Endothelial cell of umbilical vein (primary cell): Measurements from ENCODE around the gene PTPRO. TPM values are rescaled to one million over a fixed set of nuclear protein-coding genes. Genes with fewer than 3 reads are reported as not detected.

Source experiments
- BruUV-seq: library from RNA; stranded (reverse); fragments of 400-500 nt; replicated peaks from 2 replicates; lab custom pipeline; 2021; lab: Mats Ljungman, UMichigan
- CTCF ChIA-PET: fragments of 300-600, 350-600 bp; sonication (Branson Sonifier 250); formaldehyde crosslinking; loops from one replicate; lab custom pipeline; 2021; ENCODE audit warnings: antibody characterized with exemption, inconsistent platforms; lab: Charles Lee
- POLR2A ChIA-PET: fragments of 300-600, 350-600 bp; sonication (Branson Sonifier 250); formaldehyde crosslinking; loops from one replicate; lab custom pipeline; 2021; ENCODE audit warnings: antibody characterized with exemption, inconsistent platforms; lab: Charles Lee
- DNase-seq: peaks from one replicate; pipeline ENCODE4 v3.0.0-alpha.2; 2011; ENCODE audit warnings: low read depth, low spot score
- FAIRE-seq: peaks from 2 replicates; lab custom pipeline; 2011; peaks lifted over from hg19 to GRCh38; lab: Jason Lieb, UNC
- H2AFZ ChIP-seq: 2 replicates; pipeline ENCODE4 v1.6.0; 2012; ENCODE audit warnings: low read depth, low read length, control low read depth, inconsistent platforms
- H3K27ac ChIP-seq: 2 replicates; pipeline ENCODE4 v1.5.1; 2011; ENCODE audit warnings: low read depth, mild to moderate bottlenecking, control low read depth, low read length, moderate library complexity; ENCODE audit not compliant: insufficient read depth
- H3K27me3 ChIP-seq, 2 experiments: 2 replicates each; pipeline versions ENCODE4 v1.6.0 to v1.6.1; 2011; ENCODE audit warnings: low read length in 2 of 2, mixed read lengths in 1 of 2; ENCODE audit not compliant: control insufficient read depth in 2 of 2, insufficient read depth in 2 of 2
- H3K36me3 ChIP-seq, 2 experiments: 2 replicates in 1 of 2; 3 replicates in 1 of 2; pipeline ENCODE4 v1.5.1; 2011; ENCODE audit warnings: low read length in 2 of 2, mild to moderate bottlenecking in 1 of 2, moderate library complexity in 1 of 2; ENCODE audit not compliant: control insufficient read depth in 2 of 2, insufficient read depth in 2 of 2; ENCODE audit errors: extremely low read depth in 1 of 2
- H3K4me1 ChIP-seq: 3 replicates; pipeline ENCODE4 v1.5.1; 2011; ENCODE audit warnings: mild to moderate bottlenecking, low read length; ENCODE audit not compliant: control insufficient read depth, insufficient read depth; ENCODE audit errors: extremely low read depth
- H3K4me2 ChIP-seq: 2 replicates; pipeline ENCODE4 v1.6.1; 2011; ENCODE audit warnings: low read length, control low read depth, mixed read lengths; ENCODE audit not compliant: insufficient read depth
- H3K4me3 ChIP-seq, 3 experiments: fragments of 200-600 bp in 1 of 3; sonication (generic), shearing (Covaris generic) in 1 of 3; replicated peaks in 1 of 3; 2 replicates each; pipeline ENCODE4 v1.5.1; 2011 to 2016; ENCODE audit warnings: control low read depth in 3 of 3, low read length in 3 of 3, mild to moderate bottlenecking in 2 of 3, inconsistent platforms in 1 of 3, low read depth in 1 of 3, moderate library complexity in 1 of 3; ENCODE audit not compliant: insufficient read depth in 1 of 3
- H3K79me2 ChIP-seq: 2 replicates; pipeline ENCODE4 v1.6.0; 2012; ENCODE audit warnings: low read length, inconsistent platforms; ENCODE audit not compliant: control insufficient read depth, insufficient read depth
- H3K9ac ChIP-seq: replicated peaks from 2 replicates; pipeline ENCODE3; 2011; ENCODE audit warnings: low read length, control low read depth; ENCODE audit not compliant: insufficient read depth; ENCODE audit errors: extremely low read depth
- H3K9me1 ChIP-seq: replicated peaks from 3 replicates; pipeline ENCODE4 v1.6.0; 2011; ENCODE audit warnings: mild to moderate bottlenecking, low read length; ENCODE audit not compliant: control insufficient read depth, insufficient read depth; ENCODE audit errors: extremely low read depth
- H3K9me3 ChIP-seq: replicated peaks from 2 replicates; pipeline ENCODE4 v1.5.1; 2012; ENCODE audit warnings: low read length, inconsistent platforms; ENCODE audit not compliant: control insufficient read depth, insufficient read depth
- H4K20me1 ChIP-seq: replicated peaks from 2 replicates; pipeline ENCODE3; 2011; ENCODE audit warnings: mild to moderate bottlenecking, low read length; ENCODE audit not compliant: control insufficient read depth, insufficient read depth; ENCODE audit errors: extremely low read depth
- EZH2 ChIP-seq: IDR thresholded peaks from 2 replicates; pipeline ENCODE4 v1.6.1; 2012; ENCODE audit warnings: borderline replicate concordance, low read depth, mild to moderate bottlenecking, moderate library complexity, low read length, inconsistent platforms; ENCODE audit not compliant: severe bottlenecking
- FOS ChIP-seq: IDR thresholded peaks from 2 replicates; pipeline ENCODE4 v1.6.1; 2011; ENCODE audit warnings: mild to moderate bottlenecking, low read length, moderate library complexity, borderline replicate concordance; ENCODE audit not compliant: insufficient read depth
- GATA2 ChIP-seq: IDR thresholded peaks from 2 replicates; pipeline ENCODE4 v1.7.0; 2011; ENCODE audit warnings: low read depth, mild to moderate bottlenecking, moderate library complexity, mixed read lengths, low read length; ENCODE audit not compliant: insufficient read length, insufficient read depth
- JUN ChIP-seq: IDR thresholded peaks from 2 replicates; pipeline ENCODE4 v1.6.1; 2011; ENCODE audit warnings: borderline replicate concordance, low read depth; ENCODE audit not compliant: insufficient read length, insufficient read depth
- MYC ChIP-seq: IDR thresholded peaks from one replicate; pipeline ENCODE4 v1.6.1; 2011; ENCODE audit warnings: mild to moderate bottlenecking, low read depth, low read length
- POLR2A ChIP-seq: IDR thresholded peaks from 2 replicates; pipeline ENCODE4 v1.6.1; 2012; ENCODE audit warnings: low read depth, mild to moderate bottlenecking, control low read depth, low read length
- POLR2AphosphoS5 ChIP-seq: IDR thresholded peaks from 2 replicates; pipeline ENCODE4 v1.6.1; 2012; ENCODE audit warnings: low read depth, mild to moderate bottlenecking, control low read depth, low read length, moderate library complexity; ENCODE audit not compliant: insufficient read depth
- dilution Hi-C: fragments of 300-500 bp; cut with MboI; formaldehyde crosslinking; loops from one replicate; pipeline ENCODE4 v1.15.0; 2019; ENCODE audit warnings: low sequenced_read_pairs; ENCODE audit not compliant: extremely low pct_ligation_motif_present
- intact Hi-C: fragments of 100-400 bp; cut with micrococcal nuclease; formaldehyde crosslinking; loops from one replicate; pipeline ENCODE4 v1.10.0; 2022
- polyA plus RNA-seq, 4 experiments: library from polyadenylated mRNA; depleted of rRNA in 3 of 4; stranded (reverse) in 3 of 4; unstranded in 1 of 4; fragments of >200 nt; gene quantifications; 2 replicates each; pipeline versions ENCODE4 v1.2.1 to v1.2.3, GENCODE V29; 2011 to 2012; ENCODE audit warnings: missing spikeins in 1 of 4
- total RNA-seq: library from RNA; stranded (reverse); gene quantifications from 2 replicates; pipeline ENCODE4 v1.2.3, GENCODE V29; 2021
- TF ChIP-seq, protein P1 (sequence below): IDR thresholded peaks from 2 replicates; pipeline ENCODE4 v1.6.1; 2011; ENCODE audit not compliant: insufficient read depth, insufficient read length
- TF ChIP-seq, protein P2 (sequence below), 2 donors: IDR thresholded peaks; 1 replicate in 1 of 2; 2 replicates in 1 of 2; pipeline ENCODE4 v1.5.1; 2011; ENCODE audit warnings: low read length in 2 of 2, mild to moderate bottlenecking in 2 of 2, moderate library complexity in 2 of 2, control low read depth in 1 of 2, inconsistent platforms in 1 of 2, low read depth in 1 of 2; ENCODE audit not compliant: insufficient read depth in 1 of 2; ENCODE audit errors: extremely low read depth in 1 of 2

Gene PTPRO
- total and polyA plus RNA-seq, 2 donors (not counting 3 experiments of a cell fraction or from before 2014, with no cell fraction given) = not detected

DNA sequence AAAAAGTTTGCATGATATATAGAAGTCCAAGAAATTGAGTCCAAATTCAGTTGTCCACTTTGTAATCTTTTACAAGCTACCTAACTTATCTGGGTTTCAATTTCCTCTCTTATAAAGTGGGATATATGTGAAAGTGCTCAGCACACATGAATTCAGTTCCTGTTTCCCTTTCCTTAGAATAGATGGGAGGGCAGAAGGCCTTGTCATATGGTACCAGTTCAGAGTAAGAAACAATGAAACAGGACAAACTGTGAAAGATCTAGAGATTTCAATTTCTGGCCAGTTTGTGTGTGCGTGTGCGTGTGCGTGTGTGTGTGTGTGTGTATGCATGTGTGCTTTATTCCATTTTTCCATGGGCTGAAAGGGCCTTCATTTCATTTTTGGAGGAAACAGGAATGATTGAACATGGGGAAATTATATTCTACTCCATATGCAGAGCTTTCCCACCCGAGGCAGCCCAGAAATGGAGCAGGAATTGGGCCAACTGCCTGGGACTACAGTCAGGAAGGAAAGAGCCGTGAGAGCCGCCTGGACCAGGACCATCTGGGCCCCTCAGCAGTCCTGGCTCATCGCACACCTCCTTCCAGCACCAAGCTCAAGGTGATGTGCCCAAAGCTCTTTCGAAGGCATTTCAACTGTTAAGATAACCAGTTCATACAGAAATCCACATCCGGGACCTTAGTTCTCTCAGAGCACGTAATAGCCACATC lies 283.7 kb downstream of the PTPRO start:
- Histone ChIP-seq H3K4me2 (no peak overlapping the region), H3K4me3 (no peak overlapping the region), H3K27ac (no peak overlapping the region), H3K79me2 (no peaks in the 10 kb centered on the region), H3K36me3 (no peaks in the 10 kb centered on the region), H4K20me1 (no peaks in the 10 kb centered on the region), H3K9me3 (no peaks in the 10 kb centered on the region), H3K9ac (no peak overlapping the region), H3K9me1 (no peaks in the 10 kb centered on the region), H2AFZ (no peak overlapping the region), H3K27me3 (peaks cover 0 to 2% of the 10 kb centered on the region in 2 experiments), H3K4me1 (peaks cover 3% of the 10 kb centered on the region)
- FAIRE-seq (peak; percentile 58), DNase-seq (peak; percentile 63)
- intact Hi-C loops = no loop called here
- dilution Hi-C loops = no loop called here
- no TSS peak for BruUV-seq
- CTCF ChIA-PET = interaction anchor here (0.9 to 2.6 kb wide), 2 partner anchors 12 to 28 kb away, joined by 3 to 6 read pairs; no protein-coding TSS in a partner anchor
- POLR2A ChIA-PET = interaction anchor here (0.6 kb wide), 1 partner anchor 20 kb away, joined by 7 read pairs; no protein-coding TSS in a partner anchor
- TF ChIP-seq MYC = no peak
- TF ChIP-seq POLR2A = no peak
- TF ChIP-seq GATA2 = no peak
- TF ChIP-seq EZH2 = no peak
- TF ChIP-seq, protein P1, sequence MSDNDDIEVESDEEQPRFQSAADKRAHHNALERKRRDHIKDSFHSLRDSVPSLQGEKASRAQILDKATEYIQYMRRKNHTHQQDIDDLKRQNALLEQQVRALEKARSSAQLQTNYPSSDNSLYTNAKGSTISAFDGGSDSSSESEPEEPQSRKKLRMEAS = no peak
- TF ChIP-seq JUN = no peak
- TF ChIP-seq, protein P2, sequence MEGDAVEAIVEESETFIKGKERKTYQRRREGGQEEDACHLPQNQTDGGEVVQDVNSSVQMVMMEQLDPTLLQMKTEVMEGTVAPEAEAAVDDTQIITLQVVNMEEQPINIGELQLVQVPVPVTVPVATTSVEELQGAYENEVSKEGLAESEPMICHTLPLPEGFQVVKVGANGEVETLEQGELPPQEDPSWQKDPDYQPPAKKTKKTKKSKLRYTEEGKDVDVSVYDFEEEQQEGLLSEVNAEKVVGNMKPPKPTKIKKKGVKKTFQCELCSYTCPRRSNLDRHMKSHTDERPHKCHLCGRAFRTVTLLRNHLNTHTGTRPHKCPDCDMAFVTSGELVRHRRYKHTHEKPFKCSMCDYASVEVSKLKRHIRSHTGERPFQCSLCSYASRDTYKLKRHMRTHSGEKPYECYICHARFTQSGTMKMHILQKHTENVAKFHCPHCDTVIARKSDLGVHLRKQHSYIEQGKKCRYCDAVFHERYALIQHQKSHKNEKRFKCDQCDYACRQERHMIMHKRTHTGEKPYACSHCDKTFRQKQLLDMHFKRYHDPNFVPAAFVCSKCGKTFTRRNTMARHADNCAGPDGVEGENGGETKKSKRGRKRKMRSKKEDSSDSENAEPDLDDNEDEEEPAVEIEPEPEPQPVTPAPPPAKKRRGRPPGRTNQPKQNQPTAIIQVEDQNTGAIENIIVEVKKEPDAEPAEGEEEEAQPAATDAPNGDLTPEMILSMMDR (IDR thresholded peaks at IDR 0.05; ENCODE audit: extremely low read depth in 1 of 2, insufficient read depth in 1 of 2, low read depth in 1 of 2, low read length in 2 of 2) = no peak
- TF ChIP-seq FOS = no peak
- no peak for TF ChIP-seq POLR2AphosphoS5
